ENCODE results near the gene LBX2. TPM values are rescaled to one million over a fixed set of nuclear protein-coding genes. Genes with fewer than 3 reads are reported as not detected.

Gene LBX2
- total and polyA plus RNA-seq, 2 experiments from 2014 or later: 0.24 to 0.57 TPM

GRCh38 chr2:74491648-74492544, 7.5 kb downstream of the LBX2 start (continued):
- TF ChIP-seq ZNF114 (CRISPR knock-in tag; IDR thresholded peaks at IDR 0.05) (no peak), EZH2phosphoT487 (IDR thresholded peaks at IDR 0.05; ENCODE audit: unreplicated experiment) (no peak), ZNF462 (CRISPR knock-in tag; IDR thresholded peaks at IDR 0.05) (no peak)

GRCh38 chr2:74489906-74490305, 9.5 kb downstream of the LBX2 start:
- Histone ChIP-seq H3K9me2 (ENCODE audit: insufficient read depth) (no peaks in the 10 kb centered on the region), H4K20me1 (replicated peaks; ENCODE audit: insufficient read depth) (no peaks in the 10 kb centered on the region), H3K4me2 (no peak overlapping the region), H3K27ac (ENCODE audit: low read depth) (no peak overlapping the region), H3K27me3 (ENCODE audit: insufficient read depth) (peaks cover 9% of the 10 kb centered on the region), H3K4me1 (ENCODE audit: insufficient read depth) (no peaks in the 10 kb centered on the region), H3F3A (replicated peaks; ENCODE audit: low read depth) (no peaks in the 10 kb centered on the region), H3K4me3 (no peak overlapping the region), H2AFZ (no peak overlapping the region), H3K36me3 (ENCODE audit: insufficient read depth) (peaks cover 5% of the 10 kb centered on the region; the same call in 1 of the 2 replicates), H3K79me2 (replicated peaks; ENCODE audit: insufficient read depth) (no peaks in the 10 kb centered on the region)
- Mint-ChIP-seq H3K9me3 (no peaks in the 10 kb centered on the region; the same call in 2 of the 3 replicates), H3K27ac (no peak overlapping the region), H3K36me3 (ENCODE audit: low read depth) (peaks cover 56% of the 10 kb centered on the region), H3K27me3 (ENCODE audit: insufficient read depth, low read depth, poor library complexity) (peaks cover 6% of the 10 kb centered on the region), H3K4me1 (no peaks in the 10 kb centered on the region; the same call in 2 of the 3 replicates), H3K4me3 (no peak overlapping the region)
- DNase-seq (ENCODE audit: low spot score) (no peak), ATAC-seq (no peak)
- TF ChIP-seq ZNF462 (CRISPR knock-in tag; IDR thresholded peaks at IDR 0.05): no peak
- no peak for TF ChIP-seq CREB1 (CRISPR knock-in tag; IDR thresholded peaks at IDR 0.05; ENCODE audit: low read depth)
- TF ChIP-seq JUNB (IDR thresholded peaks at IDR 0.05; ENCODE audit: unreplicated experiment): no peak
- no peak for TF ChIP-seq EZH2phosphoT487 (IDR thresholded peaks at IDR 0.05; ENCODE audit: unreplicated experiment)
- no peak for TF ChIP-seq ETS1 (IDR thresholded peaks at IDR 0.05)
